Mucosa of gallbladder (tissue), 1 donor: ENCODE results near the gene EIF4G1. TPM values are rescaled to one million over a fixed set of nuclear protein-coding genes. Genes with fewer than 3 reads are reported as not detected.
"Not testable (repeated sequence)": the region's sequence is repeated elsewhere in the genome, so short reads cannot be mapped to it uniquely, and the experiment has no call there.

Source experiments
- DNase-seq: peaks from one replicate; pipeline ENCODE4 v3.0.0-alpha.2; 2020; ENCODE audit warnings: low spot score
- total RNA-seq: library from RNA; stranded (reverse); gene quantifications from one replicate; pipeline ENCODE4 v1.2.1, GENCODE V29; 2021
- donor health status: DM: no; HTN: no; CAD: no.

The EIF4G1 gene
- total RNA-seq, 1 donor from 2014 or later = 330 TPM

DNA sequence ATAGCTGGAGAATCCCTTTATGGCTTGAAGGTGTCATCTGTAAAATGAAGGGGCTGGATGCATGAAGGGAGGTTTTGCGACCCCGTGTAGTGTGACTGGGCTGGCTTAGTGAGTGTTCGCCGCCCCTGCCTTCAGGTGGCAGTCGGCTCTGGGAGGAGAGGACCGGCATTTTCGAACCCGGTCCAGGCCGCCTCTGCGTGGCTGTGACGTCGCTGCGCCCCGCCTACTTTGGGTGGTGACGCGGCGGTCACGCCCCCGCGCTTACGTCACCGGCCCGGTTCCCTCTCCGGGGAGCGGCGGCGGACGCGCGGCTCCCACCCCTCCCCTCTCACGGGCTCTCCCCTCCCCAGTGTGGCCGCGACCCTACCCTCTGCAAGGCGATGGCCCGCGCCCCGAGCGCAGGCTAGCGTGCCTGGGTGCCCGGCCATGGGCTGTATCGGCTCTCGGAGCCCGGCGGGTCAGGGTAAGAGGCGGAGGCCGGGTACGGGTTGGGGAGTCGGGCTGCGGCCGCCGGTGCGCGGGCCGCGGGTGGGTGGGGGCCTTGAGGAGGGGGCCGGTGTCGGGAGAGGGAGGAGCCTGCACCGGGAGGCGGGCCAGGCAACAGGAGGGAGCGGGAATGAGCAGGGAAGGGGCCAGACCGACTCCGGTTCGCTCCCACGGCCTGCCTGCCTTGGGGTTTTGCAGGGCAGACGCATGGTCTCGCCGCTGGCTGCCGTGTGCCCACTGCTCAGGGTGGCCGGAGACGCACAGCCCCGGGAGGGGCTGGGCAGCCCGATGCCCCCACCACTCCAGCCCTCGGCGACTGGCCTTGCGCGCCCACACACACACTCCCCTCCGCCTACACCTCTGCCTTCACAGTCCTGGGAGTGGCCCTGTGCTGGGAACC lies 21.5 kb downstream of the EIF4G1 start:
- DNase-seq = peak; percentile 89

GRCh38 chr3:184336547-184337398 lies 22.4 kb downstream of the EIF4G1 start:
- no peak for DNase-seq

- DNase-seq = peak; percentile 64
These were observed 23.0 kb downstream of the EIF4G1 start, which contains the start of gene FAM131A for GRCh38 chr3:184337399-184337714. TSS of gene FAM131A (plus strand) at chr3:184337600. CDS start at chr3:184337631, 31 bp downstream.

DNA sequence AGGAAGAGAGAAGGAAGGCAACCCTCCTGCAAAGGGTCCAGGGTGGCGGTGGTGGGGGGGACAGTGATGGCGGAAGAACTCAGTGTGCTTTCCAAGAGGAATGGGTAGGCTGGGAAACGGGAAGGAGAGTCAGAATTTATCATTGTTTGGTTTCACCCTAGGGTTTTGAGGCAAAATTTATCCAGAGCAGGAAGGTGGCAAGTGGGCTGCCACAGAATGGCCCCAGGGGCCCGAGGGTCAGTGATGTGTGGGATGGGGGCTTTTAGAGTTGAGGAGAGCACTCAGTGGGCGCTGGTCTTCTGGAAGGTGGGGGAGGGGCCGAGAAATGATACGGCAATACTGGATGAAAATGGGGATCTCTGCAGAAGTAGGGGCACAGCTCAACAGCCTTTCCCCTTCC lies 23.6 kb downstream of the EIF4G1 start:
- no peak for DNase-seq

DNA sequence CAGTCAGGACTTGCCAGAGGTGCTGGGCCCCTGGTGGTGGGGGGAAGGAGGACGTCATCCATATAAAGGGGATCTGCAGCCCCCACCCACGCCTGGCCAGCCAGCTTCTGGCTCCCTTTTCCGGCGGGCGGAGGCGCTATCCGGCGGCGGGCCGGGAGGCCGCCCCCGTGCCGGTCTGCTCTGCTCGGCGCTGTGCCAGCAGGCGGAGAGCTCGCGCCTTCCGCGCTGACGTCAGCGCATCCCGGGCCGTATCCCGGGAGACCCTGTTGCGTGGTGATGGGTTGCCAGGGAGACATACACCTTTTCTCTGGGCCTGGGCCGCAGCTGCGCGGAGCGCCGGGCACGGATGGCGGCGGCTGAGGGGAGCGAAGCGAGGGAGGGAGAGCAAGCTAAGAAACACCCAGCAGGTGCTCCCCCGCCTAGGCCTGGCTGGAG lies 24.1 kb downstream of the EIF4G1 start:
- peak; percentile 82 for DNase-seq

DNA sequence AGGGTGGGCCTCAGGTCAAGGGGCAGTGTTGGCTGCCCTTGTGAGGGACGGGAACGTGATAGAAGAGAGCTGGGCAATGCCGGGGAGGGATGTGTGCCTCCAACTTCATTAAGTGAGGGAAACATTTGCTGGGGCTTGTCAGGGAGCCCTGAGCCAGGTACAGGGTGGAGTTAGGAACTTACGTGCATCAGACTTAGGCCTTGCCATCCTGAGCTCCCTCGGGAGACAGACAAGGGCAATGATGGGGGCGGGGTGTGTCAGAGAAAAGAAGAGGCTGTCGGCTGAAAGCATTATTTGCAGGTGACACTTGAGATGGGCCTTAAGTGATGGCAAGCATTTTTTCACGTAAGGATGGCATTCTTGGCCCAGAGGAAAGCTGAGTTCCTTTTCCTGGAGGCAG lies 24.6 kb downstream of the EIF4G1 start:
- DNase-seq = no peak

DNA sequence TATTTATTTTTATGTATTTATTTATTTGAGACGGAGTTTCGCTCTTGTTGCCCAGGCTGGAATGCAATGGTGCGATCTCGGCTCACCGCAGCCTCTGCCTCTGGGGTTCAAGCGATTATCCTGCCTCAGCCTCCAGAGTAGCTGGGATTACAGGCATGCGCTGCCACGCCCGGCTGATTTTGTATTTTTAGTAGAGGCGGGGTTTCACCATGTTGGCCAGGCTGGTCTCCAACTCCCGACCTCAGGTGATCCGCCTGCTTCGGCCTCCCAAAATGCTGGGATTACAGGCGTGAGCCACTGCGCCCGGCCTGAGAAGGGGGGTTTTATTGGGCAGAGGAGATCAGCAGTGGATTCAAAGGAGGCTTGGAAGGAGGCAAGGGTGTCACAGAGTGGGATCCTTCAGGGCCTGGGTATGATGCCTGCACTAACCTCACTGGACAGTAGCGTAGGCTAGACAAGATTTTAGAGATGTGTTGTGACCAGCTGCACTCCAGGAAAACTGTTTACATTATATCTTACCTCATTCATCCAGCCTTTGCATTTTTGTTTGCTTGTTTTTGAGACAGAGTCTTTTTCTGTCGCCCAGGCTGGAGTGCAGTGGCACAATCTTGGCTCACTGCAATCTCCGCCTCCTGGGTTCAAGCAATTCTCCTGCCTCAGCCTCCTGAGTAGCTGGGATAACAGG lies 25.2 kb downstream of the EIF4G1 start:
- not testable (repeated sequence) for DNase-seq

GRCh38 chr3:184341925-184342324 lies 27.5 kb downstream of the EIF4G1 start:
- DNase-seq = peak; percentile 89

- DNase-seq = no peak
These were observed 28.9 kb downstream of the EIF4G1 start for GRCh38 chr3:184343200-184343876.

GRCh38 chr3:184344579-184345316 lies 30.3 kb downstream of the EIF4G1 start:
- DNase-seq = no peak

- DNase-seq = peak; percentile 83
These were observed 31.1 kb downstream of the EIF4G1 start for GRCh38 chr3:184345317-184346144.

- DNase-seq = no peak
These were observed 32.2 kb downstream of the EIF4G1 start for GRCh38 chr3:184346480-184347190.

GRCh38 chr3:184347321-184348056 lies 33.1 kb downstream of the EIF4G1 start:
- no peak for DNase-seq

DNA sequence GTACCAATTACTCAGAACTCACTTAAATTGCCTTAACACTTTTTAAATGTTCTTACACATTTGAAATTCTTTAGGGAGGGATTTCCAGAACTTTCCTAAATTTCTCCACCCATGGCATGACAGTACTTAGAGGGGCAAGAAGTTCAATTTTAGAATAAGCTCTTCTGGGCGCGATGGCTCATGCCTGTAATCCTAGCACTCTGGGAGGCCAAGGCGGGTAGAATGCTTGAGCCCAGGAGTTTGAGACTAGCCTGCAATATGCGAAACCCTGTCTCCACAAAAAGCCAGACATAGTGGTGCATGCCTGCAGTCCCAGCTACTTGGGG lies 33.6 kb downstream of the EIF4G1 start:
- no peak for DNase-seq

DNA sequence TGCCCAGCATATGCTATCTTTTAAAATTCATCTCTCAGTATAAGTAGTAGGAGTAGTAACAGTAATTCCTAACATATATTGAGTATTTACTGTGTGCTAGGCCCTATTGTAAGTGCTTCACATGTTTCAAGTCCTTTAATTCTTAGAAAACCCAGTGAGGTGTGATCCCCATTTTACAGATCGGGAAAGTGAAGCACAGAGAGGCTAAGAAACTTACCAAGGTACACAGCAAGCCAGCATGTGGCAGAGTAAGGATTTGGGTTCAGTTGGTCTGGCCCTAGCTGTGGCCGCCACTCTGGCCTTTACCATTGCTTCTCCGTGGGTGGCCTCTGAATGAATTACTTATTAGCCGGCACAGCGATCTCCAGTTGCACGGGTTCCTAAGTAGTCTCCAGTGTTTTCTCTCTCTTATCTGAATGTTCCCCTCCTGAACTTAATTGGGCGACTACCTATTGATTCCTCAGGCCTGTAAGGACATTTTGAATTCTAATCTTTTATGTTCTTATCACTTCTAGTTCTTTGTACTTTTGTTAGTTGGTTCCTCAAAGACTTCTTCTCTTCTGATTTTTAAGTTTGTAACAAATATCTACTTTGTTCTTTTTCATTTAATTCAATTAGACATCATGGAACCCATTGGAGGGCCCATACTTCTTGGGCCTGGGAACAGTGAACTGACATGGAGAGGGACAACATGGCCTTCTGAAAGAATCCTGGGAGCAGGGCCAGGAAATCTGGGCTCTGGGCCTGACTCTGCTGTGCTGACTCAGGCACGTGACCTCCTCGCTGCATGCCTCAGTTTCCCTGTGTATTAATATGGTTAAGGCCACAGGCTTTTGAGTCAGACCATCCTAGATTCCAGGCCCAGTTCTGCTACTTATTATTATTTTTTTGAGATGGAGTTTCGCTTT lies 35.4 kb downstream of the EIF4G1 start:
- DNase-seq = peak; percentile 77

- no peak for DNase-seq
These were observed 36.2 kb downstream of the EIF4G1 start for GRCh38 chr3:184350618-184351017.

DNA sequence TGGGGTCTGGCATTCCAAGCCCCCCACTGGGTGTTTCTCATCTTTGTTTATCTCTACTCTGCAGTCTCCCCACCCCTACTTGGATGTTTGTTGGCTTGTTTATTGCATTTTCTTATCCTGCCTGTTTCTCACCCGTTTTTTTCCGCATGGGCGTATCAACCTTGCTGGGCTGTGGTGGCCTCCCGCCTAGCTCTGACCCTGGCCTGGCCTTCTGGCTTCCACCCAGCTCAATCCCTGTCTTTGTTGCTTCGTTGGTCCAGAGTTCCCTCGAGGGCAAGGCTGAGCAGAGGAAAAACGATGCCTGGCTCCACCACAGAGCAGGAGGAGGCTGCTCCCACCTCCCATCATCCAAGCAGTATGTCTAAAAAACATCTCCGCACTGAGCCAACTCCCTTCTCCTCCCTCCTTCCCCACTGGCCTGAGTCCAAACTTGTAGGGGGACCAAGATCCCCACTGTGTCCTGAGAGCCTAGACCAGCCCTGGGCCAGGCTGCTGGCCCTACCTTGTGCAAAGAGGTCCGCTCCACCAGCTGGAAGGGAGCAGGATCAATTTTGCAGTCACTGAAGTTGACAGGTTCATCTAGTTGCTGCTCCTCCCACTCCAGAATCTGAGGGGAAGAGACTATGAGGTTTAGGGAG lies 37.2 kb downstream of the EIF4G1 start:
- DNase-seq = no peak
